Trophoblast cell (in vitro differentiated cells and primary cell): ENCODE measurements around the gene XIRP1.

Experiments used
- DNase-seq, 2 donors: peaks; one replicate each; pipeline ENCODE4 v3.0.0-alpha.2; 2016
- H2AFZ ChIP-seq: 2 replicates; pipeline ENCODE4 v1.6.1; 2013; ENCODE audit warnings: low read length, moderate library complexity, mild to moderate bottlenecking; ENCODE audit not compliant: insufficient read depth, poor library complexity
- H2AK5ac ChIP-seq: 2 replicates; pipeline ENCODE4 v1.6.1; 2013; ENCODE audit warnings: mild to moderate bottlenecking, low read length
- H2BK120ac ChIP-seq: 2 replicates; pipeline ENCODE4 v1.6.1; 2013; ENCODE audit warnings: low read length, mild to moderate bottlenecking, moderate library complexity; ENCODE audit not compliant: insufficient read depth, poor library complexity
- H2BK12ac ChIP-seq: 2 replicates; pipeline ENCODE4 v1.6.1; 2013; ENCODE audit warnings: mild to moderate bottlenecking, low read length, moderate library complexity
- H2BK5ac ChIP-seq: 2 replicates; pipeline ENCODE4 v1.6.1; 2013; ENCODE audit warnings: low read length, low read depth, moderate library complexity, mild to moderate bottlenecking; ENCODE audit not compliant: poor library complexity
- H3K14ac ChIP-seq: 2 replicates; pipeline ENCODE4 v1.6.1; 2013; ENCODE audit warnings: mild to moderate bottlenecking, low read length
- H3K18ac ChIP-seq: 2 replicates; pipeline ENCODE4 v1.6.1; 2013; ENCODE audit warnings: mild to moderate bottlenecking, low read length
- H3K23ac ChIP-seq: 2 replicates; pipeline ENCODE4 v1.6.1; 2013; ENCODE audit warnings: low read length
- H3K27ac ChIP-seq: 2 replicates; pipeline ENCODE4 v1.5.1; 2013; ENCODE audit warnings: low read depth, mild to moderate bottlenecking, inconsistent platforms, low read length, moderate library complexity
- H3K27me3 ChIP-seq: 2 replicates; pipeline ENCODE4 v1.6.1; 2013; ENCODE audit warnings: inconsistent platforms, mild to moderate bottlenecking, low read length, moderate library complexity; ENCODE audit not compliant: insufficient read depth
- H3K36me3 ChIP-seq, 2 experiments: 1 replicate in 1 of 2; 2 replicates in 1 of 2; pipeline ENCODE4 v1.6.1; 2013; ENCODE audit warnings: low read length in 2 of 2, mild to moderate bottlenecking in 2 of 2, moderate library complexity in 1 of 2; ENCODE audit not compliant: insufficient read depth in 2 of 2, control insufficient read depth in 1 of 2
- H3K4ac ChIP-seq: 2 replicates; pipeline ENCODE4 v1.6.1; 2013; ENCODE audit warnings: low read depth, mild to moderate bottlenecking, low read length, moderate library complexity
- H3K4me1 ChIP-seq, 2 experiments: 1 replicate in 1 of 2; 2 replicates in 1 of 2; pipeline ENCODE4 v1.6.1; 2013; ENCODE audit warnings: low read length in 2 of 2, mild to moderate bottlenecking in 2 of 2, moderate library complexity in 1 of 2; ENCODE audit not compliant: insufficient read depth in 2 of 2, control insufficient read depth in 1 of 2
- H3K4me2 ChIP-seq: 2 replicates; pipeline ENCODE4 v1.6.1; 2013; ENCODE audit warnings: inconsistent platforms, mild to moderate bottlenecking, low read length, moderate library complexity
- H3K4me3 ChIP-seq: 2 replicates; pipeline ENCODE4 v1.5.1; 2013; ENCODE audit warnings: mild to moderate bottlenecking, low read depth, low read length, inconsistent platforms
- H3K79me1 ChIP-seq: one replicate; pipeline ENCODE4 v1.6.1; 2013; ENCODE audit warnings: low read length
- H3K79me2 ChIP-seq: 2 replicates; pipeline ENCODE4 v1.6.1; 2013; ENCODE audit warnings: low read length, mild to moderate bottlenecking; ENCODE audit not compliant: control insufficient read depth, insufficient read depth, poor library complexity
- H3K9ac ChIP-seq: 2 replicates; pipeline ENCODE4 v1.6.1; 2013; ENCODE audit warnings: mild to moderate bottlenecking, low read length
- H3K9me3 ChIP-seq: 2 replicates; pipeline ENCODE4 v1.6.1; 2013; ENCODE audit warnings: low read depth, mild to moderate bottlenecking, control low read depth, inconsistent platforms, low read length; ENCODE audit not compliant: insufficient read depth
- H4K12ac ChIP-seq: 2 replicates; pipeline ENCODE4 v1.6.1; 2013; ENCODE audit warnings: low read depth, mild to moderate bottlenecking, low read length, moderate library complexity
- H4K8ac ChIP-seq: 2 replicates; pipeline ENCODE4 v1.6.1; 2013; ENCODE audit warnings: low read depth, mild to moderate bottlenecking, low read length, moderate library complexity
- H4K91ac ChIP-seq: one replicate; pipeline ENCODE4 v1.6.1; 2013; ENCODE audit warnings: low read depth, mild to moderate bottlenecking, low read length, moderate library complexity
- WGBS: extraction: QIAGEN DNeasy Blood & Tissue Kit; methylation state at CpG from one replicate; pipeline ENCODE4 v1.1.7; 2013; ENCODE audit warnings: missing lambda C conversion rate; ENCODE audit not compliant: insufficient read length, insufficient coverage; ENCODE audit errors: extremely low coverage; 5-methylcytosine and 5-hydroxymethylcytosine counted together

Gene XIRP1

GRCh38 chr3:39149059-39149455 lies 43.3 kb downstream of the XIRP1 start:
- H3K23ac ChIP-seq = no peak overlapping the region
- no peak overlapping the region for H2AFZ ChIP-seq
- no peak overlapping the region for H3K4me3 ChIP-seq
- H4K91ac ChIP-seq = no peak overlapping the region
- no peak overlapping the region for H3K18ac ChIP-seq
- no peak overlapping the region for H3K14ac ChIP-seq
- H2BK120ac ChIP-seq = no peak overlapping the region
- H3K4ac ChIP-seq = peak overlapping the region; percentile 32
- no peak overlapping the region for H2BK12ac ChIP-seq
- peak overlapping the region; percentile 98 for H3K27ac ChIP-seq
- peaks cover 42 to 55% of the 10 kb centered on the region in 2 experiments for H3K4me1 ChIP-seq
- peaks cover 18 to 20% of the 10 kb centered on the region in 2 experiments for H3K36me3 ChIP-seq
- H3K4me2 ChIP-seq = peak overlapping the region; percentile 44
- H3K79me2 ChIP-seq = peaks cover 53% of the 10 kb centered on the region
- H3K79me1 ChIP-seq = peaks cover 73% of the 10 kb centered on the region
- DNase-seq = no peak
- WGBS = no CpG with 5 or more reads among the region's 4 CpGs
- H3K9me3 ChIP-seq = no peaks in the 10 kb centered on the region
- no peak overlapping the region for H2BK5ac ChIP-seq
- H2AK5ac ChIP-seq = no peak overlapping the region
- no peaks in the 10 kb centered on the region for H3K27me3 ChIP-seq
- no peak overlapping the region for H3K9ac ChIP-seq
- no peak overlapping the region for H4K8ac ChIP-seq
- H4K12ac ChIP-seq = no peak overlapping the region

GRCh38 chr3:39148435-39149058 lies 43.8 kb downstream of the XIRP1 start:
- Histone ChIP-seq H4K8ac (peak overlapping the region; percentile 66), H3K9me3 (no peaks in the 10 kb centered on the region), H3K79me2 (peaks cover 51% of the 10 kb centered on the region), H2BK120ac (peak overlapping the region; percentile 95), H3K18ac (peak overlapping the region; percentile 91), H2AK5ac (peak overlapping the region; percentile 87), H3K79me1 (peaks cover 69% of the 10 kb centered on the region), H2BK5ac (peak overlapping the region; percentile 98), H3K27ac (peak overlapping the region; percentile 98), H4K12ac (no peak overlapping the region), H3K4me1 (peaks cover 42 to 56% of the 10 kb centered on the region in 2 experiments), H4K91ac (peak overlapping the region; percentile 94), H2BK12ac (peak overlapping the region; percentile 77), H3K9ac (no peak overlapping the region), H3K27me3 (no peaks in the 10 kb centered on the region), H3K36me3 (peaks cover 23 to 25% of the 10 kb centered on the region in 2 experiments), H3K23ac (no peak overlapping the region), H3K4ac (peak overlapping the region; percentile 85), H2AFZ (no peak overlapping the region), H3K4me2 (peak overlapping the region; percentile 44), H3K14ac (peak overlapping the region; percentile 84), H3K4me3 (no peak overlapping the region)
- WGBS = no CpG with 5 or more reads among the region's 9 CpGs
- DNase-seq = no peak

GRCh38 chr3:39147711-39148434 lies 44.5 kb downstream of the XIRP1 start:
- peaks cover 47 to 63% of the 10 kb centered on the region in 2 experiments for H3K4me1 ChIP-seq
- H2BK5ac ChIP-seq = peak overlapping the region; percentile 98
- peak overlapping the region; percentile 98 for H3K27ac ChIP-seq
- peak overlapping the region; percentile 10 for H3K9ac ChIP-seq
- H2AK5ac ChIP-seq = peak overlapping the region; percentile 87
- H3K4me2 ChIP-seq = peak overlapping the region; percentile 44
- H4K8ac ChIP-seq = peak overlapping the region; percentile 78
- no peaks in the 10 kb centered on the region for H3K27me3 ChIP-seq
- H3K79me1 ChIP-seq = peaks cover 64% of the 10 kb centered on the region
- DNase-seq = peak; percentile 67 to 70
- H3K14ac ChIP-seq = peak overlapping the region; percentile 88
- no peaks in the 10 kb centered on the region for H3K9me3 ChIP-seq
- peak overlapping the region; percentile 94 for H4K91ac ChIP-seq
- H3K23ac ChIP-seq = no peak overlapping the region
- peak overlapping the region; percentile 9 for H4K12ac ChIP-seq
- peak overlapping the region; percentile 85 for H2BK12ac ChIP-seq
- no CpG with 5 or more reads among the region's 9 CpGs for WGBS
- peak overlapping the region; percentile 91 for H3K18ac ChIP-seq
- no peak overlapping the region for H3K4me3 ChIP-seq
- peak overlapping the region; percentile 85 for H3K4ac ChIP-seq
- H2BK120ac ChIP-seq = peak overlapping the region; percentile 95
- peak overlapping the region; percentile 26 for H2AFZ ChIP-seq
- peaks cover 46% of the 10 kb centered on the region for H3K79me2 ChIP-seq
- H3K36me3 ChIP-seq = peaks cover 30 to 32% of the 10 kb centered on the region in 2 experiments

GRCh38 chr3:39146611-39147591 lies 45.5 kb downstream of the XIRP1 start:
- Histone ChIP-seq H3K14ac (peak overlapping the region; percentile 88), H3K79me2 (peaks cover 38% of the 10 kb centered on the region), H2BK5ac (peak overlapping the region; percentile 98), H3K27me3 (no peaks in the 10 kb centered on the region), H4K12ac (peak overlapping the region; percentile 12), H3K9ac (no peak overlapping the region), H3K23ac (no peak overlapping the region), H3K4ac (peak overlapping the region; percentile 85), H4K91ac (peak overlapping the region; percentile 94), H2AK5ac (peak overlapping the region; percentile 77), H3K4me1 (peaks cover 56 to 70% of the 10 kb centered on the region in 2 experiments), H2BK120ac (peak overlapping the region; percentile 95), H3K9me3 (no peaks in the 10 kb centered on the region), H3K36me3 (peaks cover 40 to 42% of the 10 kb centered on the region in 2 experiments), H3K18ac (peak overlapping the region; percentile 91), H3K4me3 (no peak overlapping the region), H3K79me1 (peaks cover 55% of the 10 kb centered on the region), H3K4me2 (peak overlapping the region; percentile 56), H3K27ac (peak overlapping the region; percentile 98), H2AFZ (peak overlapping the region; percentile 26), H2BK12ac (peak overlapping the region; percentile 85), H4K8ac (peak overlapping the region; percentile 78)
- DNase-seq = peak; percentile 99
- no CpG with 5 or more reads among the region's 15 CpGs for WGBS
